Thyroid gland (tissue), 4 donors: ENCODE results near the gene KCNQ1. TPM values are rescaled to one million over a fixed set of nuclear protein-coding genes. Genes with fewer than 3 reads are reported as not detected.
A peak's percentile ranks its signal among the peaks of the same experiment; 100 is the strongest.

ENCODE experiments used
- DNase-seq, 2 donors: peaks; one replicate each; pipeline ENCODE4 v3.0.0-alpha.2; 2019
- H3K27ac ChIP-seq, 3 donors: fragments of 200-600 bp; sonication (generic); 1 replicate in 2 of 3; 2 replicates in 1 of 3; pipeline ENCODE4 v1.5.1; 2016 to 2019; ENCODE audit warnings: mild to moderate bottlenecking in 1 of 3, moderate library complexity in 1 of 3
- H3K27me3 ChIP-seq: fragments of 200-600 bp; sonication (generic); one replicate; pipeline ENCODE4 v1.5.1; 2019
- H3K36me3 ChIP-seq, 2 donors: fragments of 200-600 bp; sonication (generic); one replicate each; pipeline ENCODE4 v1.5.1; 2016 to 2019
- H3K4me1 ChIP-seq, 2 donors: fragments of 200-600 bp; sonication (generic); one replicate each; pipeline ENCODE4 v1.5.1; 2017 to 2019
- H3K4me3 ChIP-seq, 3 donors: fragments of 200-600 bp; sonication (generic); replicated peaks in 1 of 3; 1 replicate in 2 of 3; 2 replicates in 1 of 3; pipeline ENCODE4 v1.5.1; 2016; ENCODE audit warnings: mild to moderate bottlenecking in 1 of 3
- H3K9me3 ChIP-seq: fragments of 200-600 bp; sonication (generic); one replicate; pipeline ENCODE4 v1.5.1; 2017
- POLR2A ChIP-seq, 2 donors: fragments of 450-650 bp; IDR thresholded peaks; one replicate each; pipeline ENCODE4 v1.6.1; 2017; ENCODE audit warnings: antibody characterized with exemption in 2 of 2, mild to moderate bottlenecking in 2 of 2, moderate library complexity in 1 of 2
- WGBS, 2 donors: methylation state at CpG; one replicate each; pipeline ENCODE4 v1.1.5; 2017; 5-methylcytosine and 5-hydroxymethylcytosine counted together
- intact Hi-C: fragments of 100-400 bp; cut with DNase I; formaldehyde crosslinking; loops from one replicate; pipeline ENCODE4 v1.15.1; 2023
- total RNA-seq, 4 donors: library from RNA; depleted of rRNA; stranded (reverse); fragments of >200 nt; gene quantifications; one replicate each; pipeline ENCODE4 v1.2.3, GENCODE V29; 2016
- TF ChIP-seq, protein P1 (sequence below), 6 experiments: fragments of 200-600 bp in 3 of 6; fragments of 450-650 bp in 3 of 6; sonication (generic) in 3 of 6; IDR thresholded peaks; one replicate each; pipeline ENCODE4 v1.5.1; 2016 to 2019; ENCODE audit warnings: antibody characterized with exemption in 6 of 6, mild to moderate bottlenecking in 2 of 6, inconsistent platforms in 1 of 6, moderate library complexity in 1 of 6

The KCNQ1 gene
- total RNA-seq, 4 donors from 2014 or later: 51.3 to 103 (median 97.8) TPM

DNA sequence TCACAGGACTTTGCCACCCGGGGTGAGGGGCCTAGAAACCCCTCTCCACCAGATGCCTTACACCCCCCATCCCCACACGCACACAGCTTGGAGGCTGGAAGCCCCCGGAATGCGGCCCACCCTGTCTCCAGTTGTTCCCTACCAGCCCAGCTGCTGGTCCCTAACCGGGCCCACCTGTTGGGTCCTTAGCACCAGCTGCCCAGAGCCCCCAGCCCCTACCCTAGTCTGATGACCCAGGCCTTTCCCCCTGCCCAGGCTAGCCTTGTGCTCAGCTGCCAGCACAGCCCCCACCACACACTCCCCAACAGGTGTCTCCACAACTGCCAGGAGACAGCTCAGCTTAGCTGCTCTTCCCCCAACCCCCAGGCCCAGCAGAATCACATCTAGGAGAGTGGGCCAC, 373.7 kb downstream of the KCNQ1 start:
- H3K4me1 ChIP-seq: no peaks in the 10 kb centered on the region
- intact Hi-C loops: no loop called here
- H3K27ac ChIP-seq: no peak overlapping the region
- H3K9me3 ChIP-seq: no peaks in the 10 kb centered on the region
- WGBS, 2 donors: 78 to 83% methylated on average over 1 to 5 of the region's 5 CpGs
- H3K36me3 ChIP-seq: no peaks in the 10 kb centered on the region
- H3K27me3 ChIP-seq: no peaks in the 10 kb centered on the region
- no peak overlapping the region for H3K4me3 ChIP-seq
- TF ChIP-seq, protein P1, sequence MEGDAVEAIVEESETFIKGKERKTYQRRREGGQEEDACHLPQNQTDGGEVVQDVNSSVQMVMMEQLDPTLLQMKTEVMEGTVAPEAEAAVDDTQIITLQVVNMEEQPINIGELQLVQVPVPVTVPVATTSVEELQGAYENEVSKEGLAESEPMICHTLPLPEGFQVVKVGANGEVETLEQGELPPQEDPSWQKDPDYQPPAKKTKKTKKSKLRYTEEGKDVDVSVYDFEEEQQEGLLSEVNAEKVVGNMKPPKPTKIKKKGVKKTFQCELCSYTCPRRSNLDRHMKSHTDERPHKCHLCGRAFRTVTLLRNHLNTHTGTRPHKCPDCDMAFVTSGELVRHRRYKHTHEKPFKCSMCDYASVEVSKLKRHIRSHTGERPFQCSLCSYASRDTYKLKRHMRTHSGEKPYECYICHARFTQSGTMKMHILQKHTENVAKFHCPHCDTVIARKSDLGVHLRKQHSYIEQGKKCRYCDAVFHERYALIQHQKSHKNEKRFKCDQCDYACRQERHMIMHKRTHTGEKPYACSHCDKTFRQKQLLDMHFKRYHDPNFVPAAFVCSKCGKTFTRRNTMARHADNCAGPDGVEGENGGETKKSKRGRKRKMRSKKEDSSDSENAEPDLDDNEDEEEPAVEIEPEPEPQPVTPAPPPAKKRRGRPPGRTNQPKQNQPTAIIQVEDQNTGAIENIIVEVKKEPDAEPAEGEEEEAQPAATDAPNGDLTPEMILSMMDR (IDR thresholded peaks at IDR 0.05): no peak
- no peak for TF ChIP-seq POLR2A (IDR thresholded peaks at IDR 0.05)
- no peak for DNase-seq

DNA sequence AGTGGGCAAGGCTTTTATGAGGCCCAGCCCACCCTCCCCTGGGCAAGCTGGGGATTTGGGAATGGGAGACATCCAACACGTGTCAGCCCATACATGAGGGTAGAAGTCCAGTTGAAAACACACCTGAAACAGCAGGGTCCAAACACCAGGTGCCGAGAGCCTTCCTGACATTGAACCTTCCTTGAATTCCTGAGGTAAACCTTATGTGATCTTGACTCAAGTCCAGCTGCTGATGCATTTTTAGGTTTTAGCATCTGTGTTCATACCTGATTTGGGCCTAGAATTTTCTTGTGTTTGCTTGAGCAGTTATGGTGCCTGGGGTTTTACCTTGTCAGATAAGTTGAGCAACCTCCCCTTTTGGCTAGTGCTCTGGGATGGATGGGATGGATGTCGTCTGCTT, 374.5 kb downstream of the KCNQ1 start:
- Histone ChIP-seq H3K4me3 (no peak overlapping the region), H3K27ac (no peak overlapping the region), H3K9me3 (no peaks in the 10 kb centered on the region), H3K36me3 (no peaks in the 10 kb centered on the region), H3K4me1 (no peaks in the 10 kb centered on the region), H3K27me3 (no peaks in the 10 kb centered on the region)
- intact Hi-C loops: no loop called here
- TF ChIP-seq POLR2A (IDR thresholded peaks at IDR 0.05): no peak
- TF ChIP-seq, protein P1 (IDR thresholded peaks at IDR 0.05): no peak
- DNase-seq: no peak
- WGBS, 2 donors: 87 to 94% methylated on average over 3 of the region's 3 CpGs

DNA sequence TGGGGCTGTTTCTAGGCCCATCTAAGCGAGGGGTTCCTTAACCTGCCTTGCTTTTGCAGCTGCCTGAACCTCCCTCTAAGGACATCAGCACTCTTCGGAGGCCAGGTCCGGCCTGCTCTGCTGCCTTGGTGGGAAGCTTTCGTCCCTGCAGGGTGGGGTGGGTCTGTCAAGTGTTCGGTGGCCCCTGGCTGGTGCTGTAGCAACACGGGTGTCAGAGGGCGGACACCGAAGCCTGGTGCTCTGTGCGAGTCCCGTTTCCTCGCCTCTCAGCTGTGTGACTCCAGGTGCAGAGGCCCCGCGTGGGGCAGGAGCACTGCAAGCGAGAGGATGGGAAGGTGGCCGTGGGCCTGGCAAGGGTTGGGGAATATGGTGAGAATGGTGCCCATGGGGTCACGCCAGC, 376.2 kb downstream of the KCNQ1 start:
- Histone ChIP-seq H3K4me3 (no peak overlapping the region), H3K27ac (no peak overlapping the region), H3K36me3 (no peaks in the 10 kb centered on the region), H3K27me3 (no peaks in the 10 kb centered on the region), H3K4me1 (peaks cover 7 to 14% of the 10 kb centered on the region in 2 donors), H3K9me3 (no peaks in the 10 kb centered on the region)
- no peak for TF ChIP-seq POLR2A (IDR thresholded peaks at IDR 0.05)
- TF ChIP-seq, protein P1 (IDR thresholded peaks at IDR 0.05): no peak
- DNase-seq: no peak
- WGBS, 2 donors: 91 to 96% methylated on average over 14 to 16 of the region's 16 CpGs
- intact Hi-C loops: no loop called here

DNA sequence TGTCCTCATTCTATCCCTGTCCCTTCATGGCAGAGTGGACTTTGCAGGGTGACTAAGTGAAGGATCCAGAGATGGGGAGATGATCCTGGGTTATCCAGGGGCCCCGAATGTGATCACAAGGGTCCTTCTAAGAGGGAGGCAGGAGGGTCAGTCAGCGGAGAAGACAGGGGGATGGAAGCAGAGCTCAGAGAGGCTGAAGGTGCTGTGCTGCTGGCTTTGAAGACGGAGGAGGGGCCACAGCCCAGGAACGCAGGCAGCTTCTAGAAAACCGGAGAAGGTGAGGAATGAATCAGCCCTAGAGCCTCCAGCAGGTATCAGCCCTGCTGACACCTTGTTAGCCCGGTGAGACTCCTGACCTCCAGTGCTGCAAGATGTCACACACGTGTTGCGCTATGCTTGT, 377.1 kb downstream of the KCNQ1 start:
- no peaks in the 10 kb centered on the region for H3K27me3 ChIP-seq
- DNase-seq: no peak
- peaks cover 11 to 14% of the 10 kb centered on the region in 2 donors for H3K4me1 ChIP-seq
- no peak for TF ChIP-seq POLR2A (IDR thresholded peaks at IDR 0.05)
- TF ChIP-seq, protein P1 (IDR thresholded peaks at IDR 0.05): no peak
- 96 to 99% methylated on average over 8 of the region's 8 CpGs for WGBS, 2 donors
- H3K9me3 ChIP-seq: no peaks in the 10 kb centered on the region
- intact Hi-C loops: no loop called here
- no peak overlapping the region for H3K4me3 ChIP-seq
- H3K27ac ChIP-seq: no peak overlapping the region
- no peaks in the 10 kb centered on the region for H3K36me3 ChIP-seq

DNA sequence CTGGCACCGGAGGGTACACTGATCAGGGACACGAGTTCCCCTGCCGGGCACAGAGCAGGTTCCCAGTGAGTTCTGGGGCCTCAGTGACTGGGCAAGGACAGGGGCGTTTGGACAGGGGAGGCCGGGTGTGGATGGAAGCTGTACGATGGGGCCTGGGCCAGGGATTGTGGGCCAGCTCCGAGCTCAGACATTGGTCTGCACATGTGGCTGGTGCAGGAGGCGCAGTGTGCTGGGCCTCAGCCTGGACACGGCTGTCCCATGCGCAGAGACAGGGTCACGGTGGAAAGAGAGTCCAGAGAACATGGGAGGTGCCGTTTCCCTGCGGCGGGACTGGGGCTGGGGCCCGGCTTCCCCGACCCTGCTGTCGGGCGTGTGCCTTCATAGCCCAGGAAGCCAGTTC, 380.0 kb downstream of the KCNQ1 start:
- DNase-seq: no peak
- intact Hi-C loops: no loop called here
- Histone ChIP-seq H3K4me3 (no peak overlapping the region), H3K36me3 (no peaks in the 10 kb centered on the region), H3K9me3 (no peaks in the 10 kb centered on the region), H3K27me3 (no peaks in the 10 kb centered on the region), H3K27ac (peak overlapping the region in 1 of 3 donors; percentile 67), H3K4me1 (peaks cover 11 to 14% of the 10 kb centered on the region in 2 donors)
- 53 to 89% methylated on average over 14 to 17 of the region's 18 CpGs for whole genome bisulfite sequencing, 2 donors
- no peak for TF ChIP-seq POLR2A (IDR thresholded peaks at IDR 0.05)
- TF ChIP-seq, protein P1 (IDR thresholded peaks at IDR 0.05): no peak
